HPDE6-E6E7 (cell line): ENCODE data around the gene WDR20.
A peak's percentile ranks its signal among the peaks of the same experiment; 100 is the strongest.

Source experiments
- DNase-seq: peaks from one replicate; pipeline ENCODE4 v3.0.0; 2011; ENCODE audit warnings: missing footprints; ENCODE audit errors: extremely low spot score

Gene WDR20

GRCh38 chr14:102218688-102219087 lies 79.0 kb downstream of the WDR20 start:
- DNase-seq = no peak

GRCh38 chr14:102219316-102219715 lies 79.6 kb downstream of the WDR20 start:
- no peak for DNase-seq

GRCh38 chr14:102220031-102220430 lies 80.3 kb downstream of the WDR20 start:
- DNase-seq = no peak

GRCh38 chr14:102221026-102221425 lies 81.3 kb downstream of the WDR20 start:
- DNase-seq = peak; percentile 42

- DNase-seq = no peak
Measured at GRCh38 chr14:102222009-102222575, 82.4 kb downstream of the WDR20 start.

- no peak for DNase-seq
Measured at GRCh38 chr14:102222751-102223150, 83.1 kb downstream of the WDR20 start.

- DNase-seq = no peak
Measured at GRCh38 chr14:102223682-102224081, 84.0 kb downstream of the WDR20 start.

GRCh38 chr14:102225386-102225785 lies 85.7 kb downstream of the WDR20 start:
- DNase-seq = no peak

GRCh38 chr14:102225936-102226335 lies 86.2 kb downstream of the WDR20 start:
- no peak for DNase-seq

- DNase-seq = no peak
Measured at GRCh38 chr14:102226356-102227125, 86.8 kb downstream of the WDR20 start.

GRCh38 chr14:102227184-102227964 lies 87.7 kb downstream of the WDR20 start:
- no peak for DNase-seq

GRCh38 chr14:102229071-102229738 lies 89.5 kb downstream of the WDR20 start:
- no peak for DNase-seq

GRCh38 chr14:102229739-102230092 lies 90.0 kb downstream of the WDR20 start:
- DNase-seq = no peak

- no peak for DNase-seq
Measured at GRCh38 chr14:102230481-102231210, 90.9 kb downstream of the WDR20 start.

- no peak for DNase-seq
Measured at GRCh38 chr14:102231476-102232347, 92.0 kb downstream of the WDR20 start.

- DNase-seq = no peak
Measured at GRCh38 chr14:102232348-102232625, 92.6 kb downstream of the WDR20 start.

- DNase-seq = no peak
Measured at GRCh38 chr14:102233081-102233480, 93.4 kb downstream of the WDR20 start.

- no peak for DNase-seq
Measured at GRCh38 chr14:102234331-102235264, 94.9 kb downstream of the WDR20 start.

- DNase-seq = peak; percentile 87
Measured at GRCh38 chr14:102235275-102235897, 95.7 kb downstream of the WDR20 start.
